HL-60/S4 treated with phorbol 12-myristate 13-acetate at 8.2 ng/mL for 4 days and 3 days (cell line): Measurements from ENCODE around the gene FTO.

Source experiments
- in situ Hi-C: fragments of 300-500 bp; cut with MboI; formaldehyde crosslinking; loops from 2 replicates; pipeline ENCODE4 v1.15.0; 2022; ENCODE audit warnings: low sequenced_read_pairs

FTO gene

DNA sequence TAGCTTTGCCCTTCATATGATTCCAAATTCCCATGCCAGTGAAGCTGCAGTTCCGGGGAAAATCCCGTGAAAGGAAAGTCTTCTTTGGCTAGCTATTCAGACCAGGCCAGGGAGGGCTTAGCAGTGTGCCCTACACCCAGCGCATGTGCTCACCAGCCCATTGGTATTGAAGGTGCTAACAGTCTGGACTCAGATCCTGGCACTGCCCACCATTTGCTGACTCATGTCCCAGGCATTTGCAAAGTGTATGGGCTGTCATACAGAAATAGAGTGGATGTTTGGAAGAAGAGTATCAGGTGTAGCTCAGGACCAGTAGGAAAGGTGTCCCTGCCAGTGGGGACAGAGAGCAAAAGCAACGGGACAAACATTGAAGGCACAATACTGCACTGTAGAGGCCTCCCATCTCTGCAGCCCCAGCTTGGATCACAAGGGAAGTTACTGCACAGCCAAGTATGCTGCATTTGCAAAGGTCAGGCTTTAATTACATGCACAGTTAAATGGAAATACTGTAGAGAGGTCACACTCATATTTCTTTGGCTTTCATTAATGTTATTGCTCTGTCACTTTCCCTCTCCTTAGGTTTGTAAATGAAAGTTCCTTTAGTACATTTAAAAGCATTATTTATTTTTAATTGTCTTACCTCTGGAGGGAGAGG, 362.6 kb downstream of the FTO start:
- in situ Hi-C loops, result no loop called here

- in situ Hi-C loops, result no loop called here
Measured at GRCh38 chr16:54067322-54068065, 363.5 kb downstream of the FTO start.

GRCh38 chr16:54068212-54068611, 364.3 kb downstream of the FTO start:
- in situ Hi-C loops, result no loop called here

DNA sequence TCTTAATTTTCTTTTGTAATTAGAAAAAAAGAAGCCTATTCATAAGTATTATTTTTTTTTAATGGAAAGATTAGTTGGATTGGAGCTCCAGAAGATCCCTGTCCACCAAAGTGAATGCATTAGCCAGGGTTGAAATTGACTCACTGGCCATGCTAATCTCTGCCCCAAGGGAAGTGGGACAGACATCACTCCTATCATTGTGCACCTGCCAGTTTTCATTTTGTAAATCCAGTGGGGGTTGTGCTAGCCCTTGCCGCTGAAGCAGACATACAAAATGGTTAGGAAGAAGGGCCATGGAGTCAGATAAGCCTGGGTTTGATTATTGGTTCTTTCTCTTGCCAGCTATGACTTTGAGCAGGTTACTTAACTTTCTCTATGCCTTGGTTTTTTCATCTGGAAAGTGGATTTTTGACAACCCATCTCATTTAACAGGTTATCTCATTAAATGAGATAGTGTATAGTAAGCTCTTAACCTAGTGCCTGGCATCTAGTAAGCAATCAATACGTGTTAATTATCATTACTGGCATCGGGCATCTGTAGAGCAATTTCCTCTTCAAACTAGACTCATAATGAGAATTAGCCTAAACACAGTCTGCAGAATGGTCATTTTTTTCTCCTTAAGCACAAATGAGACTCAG, 365.8 kb downstream of the FTO start:
- in situ Hi-C loops, result no loop called here

GRCh38 chr16:54070789-54071343, 366.9 kb downstream of the FTO start:
- in situ Hi-C loops, result no loop called here

- in situ Hi-C loops, result no loop called here
Measured at GRCh38 chr16:54071514-54071913, 367.6 kb downstream of the FTO start.

DNA sequence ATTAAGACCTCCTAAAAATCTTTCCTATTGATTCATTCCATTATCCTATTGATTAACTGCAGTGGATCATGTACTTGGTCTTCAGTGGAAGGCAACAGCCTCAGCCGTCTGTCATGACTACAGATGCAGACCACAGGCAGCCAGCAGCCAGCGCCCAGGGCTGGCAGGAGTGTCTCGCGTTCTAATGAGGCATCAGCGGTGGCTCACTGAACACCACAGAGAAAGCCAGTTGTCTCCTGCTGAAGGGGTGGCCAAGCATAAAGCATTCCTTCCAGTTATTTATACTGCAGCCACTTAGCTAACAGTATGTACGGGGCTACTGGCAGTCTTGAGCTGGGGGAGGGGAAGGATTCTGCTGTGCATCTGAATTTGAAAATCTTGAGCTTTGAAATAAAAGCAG, 368.3 kb downstream of the FTO start:
- in situ Hi-C loops, result no loop called here

DNA sequence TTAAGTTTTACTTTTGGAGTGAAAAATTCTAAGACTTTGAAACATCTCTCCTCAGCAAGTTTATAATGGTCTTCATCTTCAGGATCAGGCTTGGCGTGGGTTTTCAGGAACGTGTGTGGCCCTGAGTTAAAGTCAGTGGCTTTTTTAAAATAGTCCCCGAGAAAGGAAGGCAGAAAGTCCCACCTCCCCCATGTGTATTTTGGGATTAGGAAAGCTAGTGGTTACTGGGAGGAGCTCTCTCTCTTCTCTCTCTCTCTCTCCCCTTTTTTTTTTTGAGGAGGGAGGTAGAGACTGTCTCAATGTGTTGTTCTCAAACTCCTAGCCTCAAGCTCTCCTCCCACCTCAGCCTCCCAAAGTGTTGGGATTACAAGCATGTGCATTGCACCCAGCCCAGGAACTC, 369.4 kb downstream of the FTO start:
- in situ Hi-C loops, result no loop called here

DNA sequence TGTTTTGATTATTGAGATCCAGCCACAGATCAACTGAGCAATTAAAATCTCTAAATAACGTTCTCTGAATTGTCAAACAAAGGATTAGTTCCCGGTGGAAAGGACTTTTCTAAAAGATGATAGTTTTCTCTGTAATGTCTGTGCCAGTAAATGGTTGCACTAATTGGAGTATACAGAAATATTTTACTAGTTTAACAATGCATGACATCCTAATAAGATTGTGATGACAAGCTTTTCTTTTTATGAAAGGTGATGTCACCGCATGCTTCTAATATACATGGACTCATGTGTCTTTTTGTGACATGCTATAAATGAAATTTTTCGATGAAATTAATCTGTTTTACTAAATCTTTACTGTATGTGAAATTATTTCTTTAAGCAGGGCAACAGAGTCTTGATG, 371.5 kb downstream of the FTO start:
- in situ Hi-C loops, result no loop called here

GRCh38 chr16:54076006-54076504, 372.1 kb downstream of the FTO start:
- in situ Hi-C loops, result no loop called here

DNA sequence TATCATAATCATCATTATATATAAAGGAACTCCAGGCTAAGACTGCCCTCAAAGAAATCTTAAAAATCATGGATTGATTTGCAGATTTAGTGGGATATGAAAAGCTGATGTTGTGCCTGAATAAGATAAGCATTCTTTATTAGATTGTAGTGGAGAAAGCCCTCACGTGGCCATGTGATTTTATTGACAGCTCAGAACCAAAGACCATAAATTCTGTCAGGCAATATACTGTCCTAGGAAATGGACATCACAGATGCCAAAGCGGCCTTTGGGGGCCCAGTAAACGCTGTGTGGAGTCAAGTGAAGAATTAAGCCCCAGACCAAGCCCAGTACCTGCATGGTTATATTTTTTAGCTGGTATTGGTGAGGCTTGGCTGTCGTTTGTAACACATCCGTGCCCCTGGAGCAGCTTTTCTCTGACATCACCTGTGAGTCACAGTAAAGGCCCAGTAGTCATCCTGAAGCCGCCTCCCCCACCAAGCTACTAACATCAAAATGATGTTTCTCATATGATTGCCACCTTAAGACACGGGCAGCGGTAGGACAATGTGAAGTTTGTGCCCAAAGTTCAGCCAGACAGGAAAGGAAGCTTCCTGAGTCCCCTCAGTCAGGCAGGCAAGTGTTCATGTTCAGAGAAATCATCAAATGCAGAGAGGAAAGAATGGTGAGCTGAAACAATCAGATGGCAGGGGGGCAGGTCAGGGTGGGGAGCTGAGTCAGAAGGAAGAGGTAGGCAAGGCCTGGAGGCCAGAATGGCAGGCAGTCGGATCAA, 373.3 kb downstream of the FTO start:
- in situ Hi-C loops, result no loop called here

GRCh38 chr16:54080524-54081008, 376.6 kb downstream of the FTO start:
- in situ Hi-C loops, result no loop called here

DNA sequence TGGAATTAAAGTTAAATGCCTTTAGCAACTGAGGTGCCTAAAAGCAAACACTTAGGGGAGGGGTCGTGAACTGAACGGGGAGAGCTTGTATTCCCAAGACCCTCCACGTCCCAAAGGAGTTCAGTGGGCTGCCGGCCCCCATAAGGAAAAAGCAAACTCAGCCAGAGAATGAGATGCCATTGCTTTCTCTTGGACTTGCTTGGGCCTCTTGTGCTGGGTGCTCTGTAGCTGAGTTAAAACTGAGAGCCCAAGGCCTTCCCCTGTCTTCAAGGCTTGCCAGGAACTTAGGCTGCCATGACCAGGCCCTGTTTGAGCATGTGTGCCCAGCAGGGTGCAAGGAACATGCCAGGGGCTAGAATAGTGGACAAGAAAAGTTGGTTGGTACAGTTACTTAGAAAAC, 382.8 kb downstream of the FTO start:
- in situ Hi-C loops, result no loop called here

- in situ Hi-C loops, result no loop called here
Measured at GRCh38 chr16:54090602-54091001, 386.6 kb downstream of the FTO start.

DNA sequence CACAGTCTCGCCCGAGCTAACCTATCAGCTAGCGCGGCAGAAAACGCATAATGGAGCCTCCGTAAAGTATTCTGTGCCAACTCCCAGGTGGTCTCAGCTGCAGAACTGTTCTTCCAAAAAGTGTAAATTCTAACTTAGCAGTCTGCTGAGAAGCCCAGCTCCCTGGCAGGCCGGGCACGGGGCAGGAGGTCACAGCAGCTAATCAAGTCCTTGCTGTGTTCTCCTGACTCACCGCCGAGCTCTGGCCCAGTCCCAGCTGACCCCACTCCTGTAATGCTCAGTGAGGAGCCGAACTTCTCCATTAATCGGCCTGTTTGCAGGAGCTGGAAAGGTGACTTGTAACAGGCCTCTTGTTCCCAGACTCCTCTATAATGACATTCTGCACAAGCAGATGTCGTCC, 389.3 kb downstream of the FTO start:
- in situ Hi-C loops, result no loop called here

DNA sequence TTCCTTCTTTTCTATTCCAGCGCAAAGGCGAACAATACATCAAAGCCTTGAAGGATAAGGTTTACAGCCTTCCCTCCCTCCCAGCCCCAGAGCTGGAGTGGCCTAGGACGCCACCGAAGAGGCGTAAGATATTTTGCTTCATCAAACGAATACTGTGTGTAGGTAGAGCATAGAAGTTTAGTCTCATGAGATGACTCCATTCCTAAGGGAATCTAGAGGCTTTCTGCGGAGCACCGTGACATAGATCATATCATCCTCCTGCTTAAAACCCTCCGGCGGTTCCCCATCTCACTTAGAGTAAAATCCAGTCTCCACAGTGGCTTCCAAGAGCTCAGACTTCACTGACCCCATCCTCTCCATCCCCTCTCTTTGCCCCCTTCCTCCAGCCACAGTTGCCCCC, 390.7 kb downstream of the FTO start:
- in situ Hi-C loops, result no loop called here

- in situ Hi-C loops, result no loop called here
Measured at GRCh38 chr16:54096607-54097006, 392.7 kb downstream of the FTO start.

DNA sequence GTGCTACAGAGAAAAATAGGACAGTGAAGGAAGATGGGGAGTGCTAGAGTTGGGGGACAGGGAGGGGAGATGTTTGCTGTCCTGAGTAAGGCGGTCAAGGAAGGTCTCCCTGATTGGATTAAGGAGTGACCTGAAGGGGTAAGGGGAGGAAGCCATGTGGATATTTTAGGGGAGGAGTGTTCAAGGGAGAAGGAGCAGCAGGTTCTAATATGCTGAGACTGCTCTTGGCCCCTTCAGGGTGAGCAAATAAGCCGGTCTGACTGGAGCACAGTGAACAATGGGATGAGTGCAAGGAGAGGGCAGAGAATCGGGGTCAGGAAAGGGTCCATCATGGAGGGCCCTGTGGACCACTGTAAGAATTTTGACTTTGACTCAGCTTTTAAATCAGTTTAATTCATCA, 393.8 kb downstream of the FTO start:
- in situ Hi-C loops, result no loop called here

DNA sequence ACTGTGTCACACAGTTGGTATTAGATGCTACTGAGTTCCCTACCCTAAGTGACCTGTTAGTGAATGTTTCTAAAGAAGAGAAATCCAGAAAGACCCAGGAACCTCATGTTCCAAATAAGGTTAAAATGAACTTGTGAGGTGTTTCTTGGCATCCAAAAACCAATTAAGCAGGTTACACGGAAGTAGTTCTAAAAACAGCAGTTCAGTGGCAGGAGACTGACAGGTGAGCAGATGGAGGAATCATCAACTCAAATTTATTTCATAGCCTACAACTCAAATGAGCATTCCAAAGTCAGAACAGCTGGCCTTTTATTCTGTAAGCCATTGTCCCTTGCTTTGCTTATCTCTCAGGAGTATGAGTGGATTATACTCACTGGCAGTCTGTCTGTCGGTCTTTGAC, 394.3 kb downstream of the FTO start:
- in situ Hi-C loops, result no loop called here

DNA sequence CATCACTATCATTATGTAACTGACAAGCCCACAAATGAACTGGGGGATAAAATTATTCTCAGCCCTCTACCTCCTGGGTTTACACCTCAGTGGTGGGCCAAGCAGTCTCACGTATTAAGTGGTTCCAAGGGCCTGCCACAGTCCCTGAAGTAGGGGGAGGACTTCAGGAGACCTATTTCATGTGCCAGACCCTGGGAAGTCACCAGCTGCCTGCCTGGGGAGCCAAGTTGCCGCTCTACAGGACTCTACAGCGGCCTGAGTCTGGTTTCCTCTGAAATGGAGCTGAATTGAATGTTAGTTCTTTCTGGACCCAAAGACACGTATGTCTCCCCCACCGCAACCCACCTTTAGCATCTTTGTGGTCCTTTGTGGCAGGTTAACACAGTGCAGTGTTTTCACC, 395.7 kb downstream of the FTO start:
- in situ Hi-C loops, result no loop called here
